ENCODE data around the gene DDX1. TPM values are rescaled to one million over a fixed set of nuclear protein-coding genes. Genes with fewer than 3 reads are reported as not detected.

Gene DDX1
- total RNA-seq, 1 donor from 2014 or later: 60.4 TPM

- Histone ChIP-seq H3K9me3 (no peaks in the 10 kb centered on the region), H3K27ac (no peak overlapping the region), H3K36me3 (peaks cover 50% of the 10 kb centered on the region), H3K27me3 (ENCODE audit: low read depth) (no peaks in the 10 kb centered on the region), H3K4me3 (no peak overlapping the region), H3K4me1 (peaks cover 7% of the 10 kb centered on the region)
- no peak for DNase-seq
- TF ChIP-seq CTCF (IDR thresholded peaks at IDR 0.05): no peak
- intact Hi-C loops (cut with DNase I): no loop called here
- no peak for ATAC-seq
Observed at GRCh38 chr2:15554525-15555218, 37.0 kb upstream of the DDX1 start.

- TF ChIP-seq CTCF (IDR thresholded peaks at IDR 0.05): no peak
- intact Hi-C loops (cut with DNase I): no loop called here
- Histone ChIP-seq H3K4me3 (no peak overlapping the region), H3K9me3 (no peaks in the 10 kb centered on the region), H3K27ac (no peak overlapping the region), H3K36me3 (peaks cover 40% of the 10 kb centered on the region), H3K27me3 (ENCODE audit: low read depth) (no peaks in the 10 kb centered on the region), H3K4me1 (peaks cover 14% of the 10 kb centered on the region)
- DNase-seq (no peak), ATAC-seq (no peak)
Observed at GRCh38 chr2:15555760-15556193, 35.9 kb upstream of the DDX1 start.

GRCh38 chr2:15556311-15556930 lies 35.2 kb upstream of the DDX1 start:
- intact Hi-C loops (cut with DNase I): no loop called here
- Histone ChIP-seq H3K4me3 (no peak overlapping the region), H3K9me3 (no peaks in the 10 kb centered on the region), H3K36me3 (peaks cover 38% of the 10 kb centered on the region), H3K27me3 (ENCODE audit: low read depth) (no peaks in the 10 kb centered on the region), H3K4me1 (peaks cover 14% of the 10 kb centered on the region), H3K27ac (no peak overlapping the region)
- DNase-seq: no peak
- no peak for ATAC-seq
- no peak for TF ChIP-seq CTCF (IDR thresholded peaks at IDR 0.05)

- DNase-seq: no peak
- ATAC-seq: no peak
- Histone ChIP-seq H3K4me1 (peaks cover 14% of the 10 kb centered on the region), H3K27ac (no peak overlapping the region), H3K4me3 (no peak overlapping the region), H3K36me3 (peaks cover 29% of the 10 kb centered on the region), H3K27me3 (ENCODE audit: low read depth) (no peaks in the 10 kb centered on the region), H3K9me3 (no peaks in the 10 kb centered on the region)
- intact Hi-C loops (cut with DNase I): no loop called here
- TF ChIP-seq CTCF (IDR thresholded peaks at IDR 0.05): no peak
Observed at GRCh38 chr2:15557887-15558311, 33.8 kb upstream of the DDX1 start.

GRCh38 chr2:15559379-15560139 lies 32.1 kb upstream of the DDX1 start:
- Histone ChIP-seq H3K27me3 (ENCODE audit: low read depth) (no peaks in the 10 kb centered on the region), H3K4me3 (peak overlapping the region; percentile 76), H3K9me3 (no peaks in the 10 kb centered on the region), H3K36me3 (peaks cover 22% of the 10 kb centered on the region), H3K4me1 (peaks cover 14% of the 10 kb centered on the region), H3K27ac (no peak overlapping the region)
- no peak for DNase-seq
- no peak for ATAC-seq
- intact Hi-C loops (cut with DNase I): no loop called here
- TF ChIP-seq CTCF (IDR thresholded peaks at IDR 0.05): no peak
